Osteocyte (in vitro differentiated cells): ENCODE results near the gene TLCD3B. TPM values are rescaled to one million over a fixed set of nuclear protein-coding genes. Genes with fewer than 3 reads are reported as not detected.

Experiments
- DNase-seq: peaks from one replicate; pipeline ENCODE4 v3.0.0; 2021; ENCODE audit warnings: mixed read lengths; ENCODE audit not compliant: unreplicated experiment; ENCODE audit errors: extremely low spot score
- H3K27ac Mint-ChIP-seq: one replicate; pipeline ENCODE4 v1.8.0; 2021; ENCODE audit warnings: mild to moderate bottlenecking, mixed read lengths; ENCODE audit not compliant: unreplicated experiment
- H3K27me3 Mint-ChIP-seq: one replicate; pipeline ENCODE4 v1.8.0; 2021; ENCODE audit warnings: mixed read lengths; ENCODE audit not compliant: unreplicated experiment
- H3K36me3 Mint-ChIP-seq: one replicate; pipeline ENCODE4 v1.8.0; 2021; ENCODE audit warnings: mixed read lengths; ENCODE audit not compliant: unreplicated experiment
- H3K4me1 Mint-ChIP-seq: one replicate; pipeline ENCODE4 v1.8.0; 2021; ENCODE audit warnings: mixed read lengths; ENCODE audit not compliant: unreplicated experiment
- H3K4me3 Mint-ChIP-seq: one replicate; pipeline ENCODE4 v1.8.0; 2021; ENCODE audit warnings: mild to moderate bottlenecking, moderate library complexity, mixed read lengths; ENCODE audit not compliant: unreplicated experiment
- H3K9me3 Mint-ChIP-seq: one replicate; pipeline ENCODE4 v1.8.0; 2021; ENCODE audit warnings: mixed read lengths; ENCODE audit not compliant: unreplicated experiment
- total RNA-seq: library from RNA; stranded (reverse); gene quantifications from 2 replicates; pipeline ENCODE4 v1.2.1, GENCODE V29; 2021
- TF ChIP-seq, protein P1 (sequence below): fragments of 200-600 bp; sonication (generic); IDR thresholded peaks from 2 replicates; pipeline ENCODE4 v1.5.0; 2021; ENCODE audit warnings: antibody characterized with exemption, mild to moderate bottlenecking, moderate library complexity

The TLCD3B gene
- total RNA-seq, 1 donor from 2014 or later, result 0.32 TPM

GRCh38 chr16:30052671-30053372, 21.8 kb upstream of the TLCD3B start:
- DNase-seq, result peak; percentile 97
- no peaks in the 10 kb centered on the region for H3K9me3 Mint-ChIP-seq
- H3K27me3 Mint-ChIP-seq, result no peaks in the 10 kb centered on the region
- peaks cover 17% of the 10 kb centered on the region for H3K4me1 Mint-ChIP-seq
- H3K4me3 Mint-ChIP-seq, result peak overlapping the region; percentile 88
- peak overlapping the region; percentile 68 for H3K27ac Mint-ChIP-seq
- H3K36me3 Mint-ChIP-seq, result no peaks in the 10 kb centered on the region
- TF ChIP-seq, protein P1, sequence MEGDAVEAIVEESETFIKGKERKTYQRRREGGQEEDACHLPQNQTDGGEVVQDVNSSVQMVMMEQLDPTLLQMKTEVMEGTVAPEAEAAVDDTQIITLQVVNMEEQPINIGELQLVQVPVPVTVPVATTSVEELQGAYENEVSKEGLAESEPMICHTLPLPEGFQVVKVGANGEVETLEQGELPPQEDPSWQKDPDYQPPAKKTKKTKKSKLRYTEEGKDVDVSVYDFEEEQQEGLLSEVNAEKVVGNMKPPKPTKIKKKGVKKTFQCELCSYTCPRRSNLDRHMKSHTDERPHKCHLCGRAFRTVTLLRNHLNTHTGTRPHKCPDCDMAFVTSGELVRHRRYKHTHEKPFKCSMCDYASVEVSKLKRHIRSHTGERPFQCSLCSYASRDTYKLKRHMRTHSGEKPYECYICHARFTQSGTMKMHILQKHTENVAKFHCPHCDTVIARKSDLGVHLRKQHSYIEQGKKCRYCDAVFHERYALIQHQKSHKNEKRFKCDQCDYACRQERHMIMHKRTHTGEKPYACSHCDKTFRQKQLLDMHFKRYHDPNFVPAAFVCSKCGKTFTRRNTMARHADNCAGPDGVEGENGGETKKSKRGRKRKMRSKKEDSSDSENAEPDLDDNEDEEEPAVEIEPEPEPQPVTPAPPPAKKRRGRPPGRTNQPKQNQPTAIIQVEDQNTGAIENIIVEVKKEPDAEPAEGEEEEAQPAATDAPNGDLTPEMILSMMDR, result no peak

GRCh38 chr16:30051518-30051917, 20.4 kb upstream of the TLCD3B start:
- H3K4me1 Mint-ChIP-seq, result peaks cover 17% of the 10 kb centered on the region
- no peak for DNase-seq
- H3K27ac Mint-ChIP-seq, result no peak overlapping the region

DNA sequence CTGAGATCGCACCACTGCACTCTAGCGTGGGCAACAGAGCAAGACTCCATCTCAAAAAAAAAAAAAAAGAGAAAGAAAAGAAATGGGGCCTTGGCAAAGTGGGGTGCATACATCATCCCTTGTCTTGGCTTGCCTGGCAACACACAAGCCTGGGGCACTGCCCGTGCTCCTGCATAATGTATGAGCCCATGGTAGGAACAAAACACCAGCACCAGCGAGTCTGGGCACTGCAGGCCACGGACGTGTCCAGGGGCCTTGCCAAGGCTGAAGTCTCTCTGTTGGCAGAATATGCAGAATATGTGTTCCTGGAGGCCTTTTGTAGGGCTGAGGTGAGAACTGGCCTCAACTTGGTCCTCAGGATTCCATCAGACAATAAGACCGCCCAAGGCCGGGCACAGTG, 18.8 kb upstream of the TLCD3B start:
- H3K4me1 Mint-ChIP-seq, result peaks cover 17% of the 10 kb centered on the region
- no peak overlapping the region for H3K27ac Mint-ChIP-seq
- H3K27me3 Mint-ChIP-seq, result no peaks in the 10 kb centered on the region
- no peaks in the 10 kb centered on the region for H3K9me3 Mint-ChIP-seq
- TF ChIP-seq, protein P1, result no peak
- DNase-seq, result no peak
- no peaks in the 10 kb centered on the region for H3K36me3 Mint-ChIP-seq
- H3K4me3 Mint-ChIP-seq, result no peak overlapping the region

More at GRCh38 chr16:30051518-30051917, 20.4 kb upstream of the TLCD3B start:
- H3K4me3 Mint-ChIP-seq, result peak overlapping the region; percentile 40
- no peaks in the 10 kb centered on the region for H3K27me3 Mint-ChIP-seq
- no peaks in the 10 kb centered on the region for H3K9me3 Mint-ChIP-seq
- no peaks in the 10 kb centered on the region for H3K36me3 Mint-ChIP-seq
- TF ChIP-seq, protein P1, result no peak

DNA sequence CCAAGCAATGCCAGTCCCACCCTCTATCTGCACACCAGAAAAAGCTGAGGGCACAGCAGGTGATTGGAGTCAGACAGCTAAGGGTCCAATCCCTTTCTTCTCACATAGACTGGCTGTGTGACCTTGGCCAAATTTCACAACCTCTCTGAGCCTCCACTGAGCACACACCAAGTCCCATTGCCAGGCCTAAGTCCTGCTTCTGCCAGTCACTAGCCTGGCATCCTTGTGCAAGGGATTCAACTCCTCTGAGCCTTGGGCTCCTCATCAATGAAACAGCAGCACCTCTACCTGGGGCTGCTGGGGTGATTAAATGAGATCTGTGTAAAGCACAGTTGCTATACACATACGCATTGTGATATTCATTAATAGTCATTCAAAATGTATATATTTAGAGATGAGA, 15.5 kb upstream of the TLCD3B start:
- no peak for DNase-seq
- TF ChIP-seq, protein P1, result no peak
- no peaks in the 10 kb centered on the region for H3K9me3 Mint-ChIP-seq
- H3K27ac Mint-ChIP-seq, result no peak overlapping the region
- H3K4me1 Mint-ChIP-seq, result peaks cover 2% of the 10 kb centered on the region
- H3K4me3 Mint-ChIP-seq, result no peak overlapping the region
- no peaks in the 10 kb centered on the region for H3K36me3 Mint-ChIP-seq
- no peaks in the 10 kb centered on the region for H3K27me3 Mint-ChIP-seq

GRCh38 chr16:30046178-30046577, 15.1 kb upstream of the TLCD3B start:
- H3K36me3 Mint-ChIP-seq, result no peaks in the 10 kb centered on the region
- no peak for DNase-seq
- no peaks in the 10 kb centered on the region for H3K9me3 Mint-ChIP-seq
- H3K4me1 Mint-ChIP-seq, result no peaks in the 10 kb centered on the region
- no peaks in the 10 kb centered on the region for H3K27me3 Mint-ChIP-seq
- TF ChIP-seq, protein P1, result no peak
- no peak overlapping the region for H3K27ac Mint-ChIP-seq
- H3K4me3 Mint-ChIP-seq, result no peak overlapping the region
